WTC11 (cell line): ENCODE results near the gene UBR4. TPM values are rescaled to one million over a fixed set of nuclear protein-coding genes. Genes with fewer than 3 reads are reported as not detected.

Experiments used
- ATAC-seq: fragments of 200-7000 bp; cut with Tn5 transposase; 2 replicates; pipeline ENCODE4 v1.10.0; 2021; ENCODE audit warnings: mild to moderate bottlenecking, moderate library complexity
- CTCF ChIA-PET: fragments of 300-600 bp; sonication (Branson Sonifier 250); formaldehyde crosslinking; loops from one replicate; lab custom pipeline; 2021; ENCODE audit warnings: antibody characterized with exemption; lab: Charles Lee
- POLR2A ChIA-PET: fragments of 350-600 bp; sonication (Branson Sonifier 250); formaldehyde crosslinking; loops from one replicate; lab custom pipeline; 2021; ENCODE audit warnings: antibody characterized with exemption; lab: Charles Lee
- DNase-seq: peaks from one replicate; pipeline ENCODE4 v3.0.0; 2021; ENCODE audit warnings: low spot score
- H3K27ac Mint-ChIP-seq: 2 replicates; pipeline ENCODE4 v1.8.0; 2021; ENCODE audit warnings: mixed read lengths
- H3K27me3 Mint-ChIP-seq: 2 replicates; pipeline ENCODE4 v1.8.0; 2021; ENCODE audit warnings: low read depth, mild to moderate bottlenecking, moderate library complexity, mixed read lengths
- H3K36me3 Mint-ChIP-seq: 2 replicates; pipeline ENCODE4 v1.8.0; 2021; ENCODE audit warnings: mixed read lengths
- H3K4me1 Mint-ChIP-seq: 2 replicates; pipeline ENCODE4 v1.8.0; 2022; ENCODE audit warnings: mixed read lengths
- H3K4me3 Mint-ChIP-seq: 2 replicates; pipeline ENCODE4 v1.8.0; 2021; ENCODE audit warnings: mild to moderate bottlenecking, moderate library complexity, mixed read lengths
- H3K9me3 Mint-ChIP-seq: 2 replicates; pipeline ENCODE4 v1.8.0; 2021; ENCODE audit warnings: mixed read lengths
- CREM ChIP-seq: sonication (generic); formaldehyde crosslinking; IDR thresholded peaks from 2 replicates; pipeline ENCODE4 v1.8.1; 2022; ENCODE audit warnings: mild to moderate bottlenecking, missing genetic modification reagents, moderate library complexity
- E2F1 ChIP-seq: sonication (generic); formaldehyde crosslinking; IDR thresholded peaks from 2 replicates; pipeline ENCODE4 v1.8.0; 2022; ENCODE audit warnings: mild to moderate bottlenecking, missing genetic modification reagents
- ETV6 ChIP-seq: sonication (generic); formaldehyde crosslinking; IDR thresholded peaks from 2 replicates; pipeline ENCODE4 v1.8.1; 2022; ENCODE audit warnings: mild to moderate bottlenecking, missing genetic modification reagents
- FOXP4 ChIP-seq: sonication (generic); formaldehyde crosslinking; IDR thresholded peaks from 2 replicates; pipeline ENCODE4 v1.8.0; 2022; ENCODE audit warnings: mild to moderate bottlenecking, missing genetic modification reagents
- MAX ChIP-seq: sonication (generic); formaldehyde crosslinking; IDR thresholded peaks from 2 replicates; pipeline ENCODE4 v1.8.0; 2022; ENCODE audit warnings: mild to moderate bottlenecking, missing genetic modification reagents
- PRDM15 ChIP-seq: sonication (generic); formaldehyde crosslinking; IDR thresholded peaks from 2 replicates; pipeline ENCODE4 v1.8.0; 2022; ENCODE audit warnings: missing genetic modification reagents
- SMAD3 ChIP-seq: sonication (generic); formaldehyde crosslinking; IDR thresholded peaks from 2 replicates; pipeline ENCODE4 v1.8.0; 2022; ENCODE audit warnings: missing genetic modification reagents, mild to moderate bottlenecking, borderline replicate concordance
- SP1 ChIP-seq: sonication (generic); formaldehyde crosslinking; conservative IDR thresholded peaks from 2 replicates; pipeline ENCODE4 v1.8.1; 2022; ENCODE audit warnings: missing genetic modification reagents
- STAT6 ChIP-seq: sonication (generic); formaldehyde crosslinking; conservative IDR thresholded peaks from 2 replicates; pipeline ENCODE4 v1.8.1; 2023; ENCODE audit warnings: mild to moderate bottlenecking, low read depth, missing genetic modification reagents, moderate library complexity
- USF1 ChIP-seq: sonication (generic); formaldehyde crosslinking; IDR thresholded peaks from 2 replicates; pipeline ENCODE4 v1.8.0; 2022; ENCODE audit warnings: mild to moderate bottlenecking, missing genetic modification reagents
- ZNF121 ChIP-seq: sonication (generic); formaldehyde crosslinking; IDR thresholded peaks from 2 replicates; pipeline ENCODE4 v1.8.0; 2023; ENCODE audit warnings: missing genetic modification reagents
- ZNF281 ChIP-seq: sonication (generic); formaldehyde crosslinking; IDR thresholded peaks from 2 replicates; pipeline ENCODE4 v1.8.0; 2023; ENCODE audit warnings: mild to moderate bottlenecking, missing genetic modification reagents
- ZNF671 ChIP-seq: fragments of 250-450 bp; sonication (Bioruptor Pico); IDR thresholded peaks from 2 replicates; pipeline ENCODE4 v1.8.0; 2021; ENCODE audit warnings: mild to moderate bottlenecking
- total RNA-seq: library from RNA; stranded (reverse); gene quantifications from 3 replicates; pipeline ENCODE4 v1.2.3, GENCODE V29; 2021

UBR4 gene
- total RNA-seq, 1 experiment from 2014 or later: 179 TPM

GRCh38 chr1:19138331-19138730 is 71.7 kb downstream of the UBR4 start (continued):
- TF ChIP-seq ZNF281 (CRISPR knock-in tag): no peak

- ChIA-PET POLR2A (no interaction called here), CTCF (no interaction called here)
- peaks cover 11% of the 10 kb centered on the region for H3K4me1 Mint-ChIP-seq
- DNase-seq (no peak), ATAC-seq (no peak)
- TF ChIP-seq E2F1 (CRISPR knock-in tag): no peak
- TF ChIP-seq USF1 (CRISPR knock-in tag): no peak
- no peak for TF ChIP-seq ETV6
- no peak for TF ChIP-seq CREM (CRISPR knock-in tag)
- no peak for TF ChIP-seq STAT6 (CRISPR knock-in tag)
- no peak for TF ChIP-seq SP1
- no peak for TF ChIP-seq SMAD3 (CRISPR knock-in tag)
- no peak for TF ChIP-seq ZNF121 (CRISPR knock-in tag)
- no peak for TF ChIP-seq FOXP4
- no peak for TF ChIP-seq ZNF671 (CRISPR knock-in tag)
- TF ChIP-seq MAX (CRISPR knock-in tag): no peak
- peaks cover 98% of the 10 kb centered on the region for H3K36me3 Mint-ChIP-seq
- H3K4me3 Mint-ChIP-seq: no peak overlapping the region
- H3K27ac Mint-ChIP-seq: no peak overlapping the region
- no peaks in the 10 kb centered on the region for H3K27me3 Mint-ChIP-seq
- peaks cover 22% of the 10 kb centered on the region for H3K9me3 Mint-ChIP-seq
These were observed 72.9 kb downstream of the UBR4 start for GRCh38 chr1:19137158-19137557.

- H3K27ac Mint-ChIP-seq: no peak overlapping the region
- POLR2A ChIA-PET: no interaction called here
- DNase-seq (no peak), ATAC-seq (no peak)
- CTCF ChIA-PET: no interaction called here
- H3K4me3 Mint-ChIP-seq: no peak overlapping the region
- H3K27me3 Mint-ChIP-seq: no peaks in the 10 kb centered on the region
- H3K9me3 Mint-ChIP-seq: peaks cover 22% of the 10 kb centered on the region
- peaks cover 90% of the 10 kb centered on the region for H3K36me3 Mint-ChIP-seq
- H3K4me1 Mint-ChIP-seq: no peaks in the 10 kb centered on the region
- no peak for TF ChIP-seq PRDM15 (CRISPR knock-in tag)
These were observed 76.7 kb downstream of the UBR4 start for GRCh38 chr1:19133360-19133759.
